GM18909 (cell line): ENCODE measurements around the gene PDGFA.

Source experiments
- ATAC-seq: cut with Tn5 transposase; IDR thresholded peaks from one replicate; pipeline ENCODE4 v1.9.1; 2021; ENCODE audit warnings: mild to moderate bottlenecking; ENCODE audit not compliant: unreplicated experiment, poor library complexity

The PDGFA gene

GRCh38 chr7:494259-494687 lies 25.4 kb downstream of the PDGFA start:
- ATAC-seq, result no peak

GRCh38 chr7:493661-494251 lies 25.9 kb downstream of the PDGFA start:
- ATAC-seq, result no peak

GRCh38 chr7:492714-493065 lies 27.0 kb downstream of the PDGFA start:
- ATAC-seq, result no peak

GRCh38 chr7:491958-492713 lies 27.5 kb downstream of the PDGFA start:
- no peak for ATAC-seq

GRCh38 chr7:491292-491957 lies 28.2 kb downstream of the PDGFA start:
- ATAC-seq, result no peak

GRCh38 chr7:490461-491291 lies 29.0 kb downstream of the PDGFA start:
- ATAC-seq, result no peak

GRCh38 chr7:489876-490275 lies 29.8 kb downstream of the PDGFA start:
- no peak for ATAC-seq

- no peak for ATAC-seq
Measured at GRCh38 chr7:486216-486743, 33.4 kb downstream of the PDGFA start.

GRCh38 chr7:485188-486081 lies 34.2 kb downstream of the PDGFA start:
- ATAC-seq, result no peak

GRCh38 chr7:484356-485101 lies 35.1 kb downstream of the PDGFA start:
- no peak for ATAC-seq

- ATAC-seq, result no peak
Measured at GRCh38 chr7:483656-484355, 35.8 kb downstream of the PDGFA start.

GRCh38 chr7:482521-483083 lies 37.0 kb downstream of the PDGFA start:
- ATAC-seq, result no peak

GRCh38 chr7:481219-481930 lies 38.3 kb downstream of the PDGFA start:
- no peak for ATAC-seq

GRCh38 chr7:480531-481218 lies 39.0 kb downstream of the PDGFA start:
- no peak for ATAC-seq

- no peak for ATAC-seq
Measured at GRCh38 chr7:479948-480499, 39.6 kb downstream of the PDGFA start.

GRCh38 chr7:479115-479947 lies 40.3 kb downstream of the PDGFA start:
- no peak for ATAC-seq
